ENCODE data around the gene YWHAG. TPM values are rescaled to one million over a fixed set of nuclear protein-coding genes. Genes with fewer than 3 reads are reported as not detected.
"Not testable (repeated sequence)": the region's sequence is repeated elsewhere in the genome, so short reads cannot be mapped to it uniquely, and the experiment has no call there.

Gene YWHAG
- total RNA-seq, 1 experiment from 2014 or later, result 84.6 TPM

DNA sequence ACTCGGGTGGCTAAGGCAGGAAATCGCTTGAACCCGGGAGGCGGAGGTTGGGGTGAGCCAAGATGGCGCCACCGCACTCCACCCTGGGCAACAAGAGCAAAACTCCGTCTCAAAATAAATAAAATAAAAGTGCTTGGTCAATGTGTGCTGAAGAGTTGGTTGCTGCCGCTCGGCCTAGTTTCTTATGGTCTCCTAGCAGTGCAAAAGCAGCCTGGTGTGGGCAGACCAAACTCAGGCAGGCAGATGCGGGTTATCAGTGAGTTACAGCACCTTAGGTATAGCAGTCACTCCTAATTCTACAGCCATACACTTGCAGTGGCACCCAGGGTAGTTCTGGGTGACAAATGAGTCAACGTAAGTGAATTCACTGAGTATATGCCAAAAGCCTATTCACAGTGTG is 33.7 kb downstream of the YWHAG start:
- no peak for DNase-seq (ENCODE audit: low spot score)

DNA sequence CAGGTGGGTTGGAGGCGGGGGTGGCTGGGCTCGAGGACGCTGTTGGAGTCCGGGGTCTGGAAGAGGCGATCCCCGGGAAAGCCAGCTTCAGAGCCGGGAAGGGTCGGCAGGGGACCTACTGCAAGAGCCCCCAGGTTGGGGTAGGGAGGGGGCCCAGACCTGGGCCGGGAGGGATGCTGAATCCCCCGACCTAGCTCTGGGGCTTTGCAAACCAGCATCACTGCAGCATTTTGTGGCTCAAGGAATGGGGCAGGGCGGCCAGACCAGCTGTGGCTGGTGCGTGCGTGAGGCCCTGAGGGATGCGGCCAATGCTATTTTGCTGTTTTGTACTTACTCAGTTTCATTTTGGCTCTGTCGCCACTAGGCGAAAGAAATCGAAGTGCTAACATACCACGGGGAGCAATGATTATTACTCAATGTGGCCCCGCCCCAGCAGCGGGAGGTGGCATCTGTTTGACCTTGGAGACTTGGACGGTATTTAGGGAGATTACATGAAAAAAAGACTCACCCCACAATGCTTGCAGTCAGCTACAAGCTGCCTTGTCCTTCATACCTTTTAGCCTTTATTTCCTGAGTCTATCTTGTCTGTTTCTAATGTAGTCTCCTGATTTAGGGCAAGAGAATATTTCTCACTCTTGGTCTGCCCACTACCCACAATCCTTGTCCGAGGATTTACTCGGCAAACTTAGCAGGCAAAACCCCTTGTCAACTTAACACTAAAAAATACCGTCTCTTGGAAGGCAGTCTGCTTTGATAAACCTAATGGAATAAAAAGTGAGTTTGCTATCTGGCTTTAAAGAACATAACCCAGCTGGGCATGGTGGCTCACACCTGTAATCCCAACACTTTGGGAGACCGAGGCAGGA is 40.1 kb downstream of the YWHAG start:
- peak; percentile 87 for DNase-seq (ENCODE audit: low spot score)

DNA sequence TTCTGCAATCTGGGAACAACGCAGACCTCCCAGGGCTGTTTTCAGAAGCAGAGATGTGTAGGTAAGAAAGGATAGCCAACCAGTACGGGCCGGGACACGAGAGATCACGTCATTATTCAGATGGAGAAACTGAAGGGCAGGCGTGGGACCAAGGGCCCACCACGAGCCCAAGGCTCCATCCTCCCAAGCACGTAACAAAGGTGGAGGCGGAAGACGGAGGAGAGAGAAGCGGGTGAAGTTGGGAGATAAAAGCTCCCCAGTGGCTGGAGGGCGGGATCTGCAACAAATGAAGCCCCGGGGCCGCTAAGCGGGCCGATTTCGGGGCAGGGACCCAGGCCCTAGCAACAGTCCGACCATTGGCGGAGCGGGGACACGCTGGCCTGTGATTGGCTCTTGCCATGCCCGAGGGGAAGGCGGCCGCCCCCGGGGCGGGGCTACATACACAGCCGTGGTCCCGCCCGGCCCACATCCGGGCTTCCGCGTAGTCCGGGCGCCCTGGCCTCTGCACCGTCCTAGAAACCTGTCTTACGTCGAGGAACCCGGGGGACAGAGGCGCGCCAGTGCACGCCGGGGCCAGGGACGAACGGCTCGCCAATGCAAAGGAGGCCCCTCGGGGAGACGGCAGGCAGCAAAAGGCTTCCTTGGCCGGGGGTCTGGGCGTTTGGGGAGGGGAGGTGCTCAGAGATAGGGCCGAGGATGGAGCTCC is 40.9 kb downstream of the YWHAG start:
- DNase-seq (ENCODE audit: low spot score), result peak; percentile 98

DNA sequence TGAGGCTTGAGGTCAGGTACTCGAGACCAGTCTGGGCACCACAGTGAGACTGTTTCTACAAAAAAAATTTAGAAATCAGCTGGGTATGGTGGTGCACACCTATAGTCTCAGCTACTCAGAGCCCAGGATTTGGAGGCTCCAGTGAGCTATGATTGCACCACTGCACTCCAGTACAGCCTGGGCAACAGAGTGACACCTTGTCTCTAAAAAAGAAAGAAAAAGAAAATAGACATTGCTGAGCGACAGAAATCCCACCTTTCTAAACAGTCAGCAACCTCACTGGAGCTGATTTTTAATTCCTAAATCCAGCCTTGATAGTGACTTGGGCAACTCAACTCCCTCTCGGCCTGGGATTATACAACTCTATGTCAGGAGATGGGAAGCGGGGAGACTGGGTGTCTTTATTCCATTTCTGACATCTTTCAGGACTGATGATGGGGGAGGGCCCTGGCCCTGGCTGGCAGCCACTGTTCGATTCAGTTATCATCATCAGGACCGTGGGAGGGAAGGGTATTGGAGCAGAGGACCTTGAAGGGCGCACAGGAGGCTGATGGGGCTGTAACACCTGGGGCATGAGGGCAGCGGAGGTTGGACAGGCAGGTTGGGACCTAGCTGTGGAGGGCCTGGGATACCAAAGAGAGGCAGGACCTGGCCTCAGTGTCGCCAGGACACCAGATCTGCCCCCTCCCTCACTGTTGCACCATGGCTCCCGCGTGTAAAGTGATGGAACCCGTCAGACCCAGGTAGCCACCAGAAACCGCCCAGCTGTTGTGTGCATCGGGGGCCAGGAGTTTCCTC is 41.6 kb downstream of the YWHAG start:
- DNase-seq (ENCODE audit: low spot score), result no peak

DNA sequence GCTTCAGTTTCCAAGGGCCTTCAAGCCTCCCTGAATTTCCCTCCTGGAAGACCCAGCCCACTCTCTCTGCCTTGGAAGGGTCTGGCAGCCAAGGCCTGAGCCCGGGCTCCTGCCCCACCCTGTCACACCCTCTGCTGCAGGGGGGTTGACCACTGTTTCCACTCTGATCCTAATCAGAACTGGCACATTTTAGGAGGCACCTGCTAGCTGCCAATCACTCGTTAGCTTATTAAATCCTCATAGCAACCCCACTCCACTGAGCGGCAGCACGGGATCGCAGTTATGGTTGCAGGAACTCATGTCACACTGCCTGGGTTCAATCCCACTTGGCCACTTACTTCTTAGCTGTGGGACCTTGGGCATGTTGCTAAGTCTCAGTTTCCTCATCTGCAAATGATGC is 43.4 kb downstream of the YWHAG start:
- DNase-seq (ENCODE audit: low spot score), result no peak

DNA sequence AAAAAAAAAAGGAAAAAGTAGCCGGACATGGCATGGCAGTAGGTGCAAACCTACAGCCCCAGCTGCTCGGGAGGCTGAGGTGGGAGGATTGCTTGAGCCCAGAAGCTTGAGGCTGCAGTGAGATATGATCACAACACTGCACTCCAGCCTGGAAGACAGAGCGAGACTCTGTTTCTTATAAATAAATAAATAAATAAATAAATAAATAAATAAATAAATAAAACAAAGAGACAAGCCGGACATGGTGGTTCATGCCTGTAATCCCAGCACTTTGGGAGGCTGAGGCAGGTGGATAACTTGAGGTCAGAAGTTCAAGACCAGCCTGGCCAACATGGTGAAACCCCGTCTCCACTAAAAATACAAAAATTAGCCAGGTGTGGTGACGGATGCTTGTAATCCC is 44.1 kb downstream of the YWHAG start:
- not testable (repeated sequence) for DNase-seq (ENCODE audit: low spot score)

DNA sequence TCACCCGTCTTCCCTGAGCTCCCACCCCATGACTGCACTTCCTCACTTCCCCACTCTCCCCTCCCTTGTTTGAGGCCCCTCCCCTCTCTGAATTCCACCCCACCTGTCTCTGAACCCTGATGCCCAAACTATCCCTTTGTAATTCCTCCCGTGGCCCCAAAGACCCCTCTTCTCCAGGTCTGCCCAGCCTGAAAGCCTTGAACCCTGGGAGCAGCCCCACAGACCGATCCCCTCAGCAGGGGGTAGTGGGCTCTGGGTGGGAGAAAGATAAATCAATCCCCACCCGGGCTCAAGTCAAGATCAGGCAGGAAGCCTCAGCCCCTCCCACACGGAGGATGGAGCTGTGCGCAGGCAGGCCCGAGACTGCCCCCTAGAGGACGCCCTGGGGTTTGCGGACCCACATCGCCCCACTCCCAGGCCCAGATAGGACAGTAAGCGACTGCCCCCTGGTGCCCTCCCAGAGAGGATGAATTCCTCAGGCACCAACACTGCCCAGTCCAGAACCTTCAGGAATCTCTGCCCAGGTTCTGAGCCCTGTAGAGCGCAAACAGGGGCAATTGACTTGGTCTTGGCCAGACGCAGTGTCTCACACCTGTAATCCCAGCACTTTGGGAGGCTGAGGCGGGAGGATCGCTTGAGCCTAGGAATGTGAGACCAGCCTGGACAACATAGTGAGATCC is 44.6 kb downstream of the YWHAG start:
- DNase-seq (ENCODE audit: low spot score), result peak; percentile 99

DNA sequence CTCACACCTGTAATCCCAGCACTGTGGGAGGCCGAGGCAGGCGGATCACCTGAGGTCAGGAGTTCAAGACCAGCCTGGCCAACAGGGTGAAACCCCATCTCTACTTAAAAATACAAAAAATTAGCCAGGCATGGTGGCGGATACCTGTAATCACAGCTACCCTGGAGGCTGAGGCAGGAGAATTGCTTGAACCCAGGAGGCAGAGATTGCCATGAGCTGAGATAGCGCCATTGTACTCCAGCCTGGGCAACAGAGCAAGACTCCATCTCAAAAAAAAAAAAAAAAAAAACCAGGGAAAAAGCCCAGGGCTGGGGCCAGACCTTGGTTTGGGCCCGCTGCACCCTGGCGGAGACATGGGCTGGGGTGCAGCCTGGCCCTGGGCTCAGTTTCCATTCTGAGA is 47.0 kb downstream of the YWHAG start:
- not testable (repeated sequence) for DNase-seq (ENCODE audit: low spot score)

DNA sequence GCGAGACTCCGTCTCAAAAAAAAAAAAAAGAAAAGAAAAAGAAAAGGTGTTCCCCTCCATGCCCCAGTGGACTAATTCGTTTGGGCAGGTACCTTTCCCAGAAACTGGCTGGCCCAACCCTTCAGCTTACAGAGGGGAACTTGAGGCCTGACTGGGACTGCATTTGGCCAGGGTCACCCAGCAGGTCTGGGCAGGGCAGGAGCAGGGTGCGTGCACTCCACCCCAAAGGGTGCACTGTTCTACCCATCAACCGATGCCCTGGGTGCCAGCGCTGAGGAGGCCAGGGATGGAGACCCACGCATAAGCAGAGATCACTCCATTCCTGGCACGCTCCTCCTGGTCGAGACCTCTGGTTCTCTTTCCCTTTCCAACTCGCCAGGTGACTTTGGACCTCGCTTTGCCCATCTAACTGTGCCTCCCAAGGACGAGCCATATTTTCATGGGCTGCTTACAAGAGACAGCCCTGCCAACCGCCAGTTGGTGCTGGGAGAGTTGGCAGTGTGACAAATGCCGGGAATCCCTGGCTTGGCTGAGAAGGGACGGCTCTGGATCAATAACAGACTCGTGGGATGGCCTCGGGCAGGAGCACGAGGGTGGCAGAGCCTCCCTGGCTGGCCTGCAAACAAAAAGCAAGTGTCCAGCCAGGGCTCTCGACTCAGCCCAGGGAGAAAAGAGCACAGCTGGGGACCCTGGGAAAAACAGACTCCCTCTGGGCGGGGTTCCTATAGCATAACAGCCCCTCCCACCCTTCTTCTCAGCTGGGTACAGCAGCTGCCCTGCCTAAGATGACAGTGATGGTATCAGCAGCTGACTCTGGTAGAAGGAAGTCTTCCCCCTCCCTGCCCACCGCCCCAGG is 48.5 kb downstream of the YWHAG start:
- DNase-seq (ENCODE audit: low spot score), result peak; percentile 56

DNA sequence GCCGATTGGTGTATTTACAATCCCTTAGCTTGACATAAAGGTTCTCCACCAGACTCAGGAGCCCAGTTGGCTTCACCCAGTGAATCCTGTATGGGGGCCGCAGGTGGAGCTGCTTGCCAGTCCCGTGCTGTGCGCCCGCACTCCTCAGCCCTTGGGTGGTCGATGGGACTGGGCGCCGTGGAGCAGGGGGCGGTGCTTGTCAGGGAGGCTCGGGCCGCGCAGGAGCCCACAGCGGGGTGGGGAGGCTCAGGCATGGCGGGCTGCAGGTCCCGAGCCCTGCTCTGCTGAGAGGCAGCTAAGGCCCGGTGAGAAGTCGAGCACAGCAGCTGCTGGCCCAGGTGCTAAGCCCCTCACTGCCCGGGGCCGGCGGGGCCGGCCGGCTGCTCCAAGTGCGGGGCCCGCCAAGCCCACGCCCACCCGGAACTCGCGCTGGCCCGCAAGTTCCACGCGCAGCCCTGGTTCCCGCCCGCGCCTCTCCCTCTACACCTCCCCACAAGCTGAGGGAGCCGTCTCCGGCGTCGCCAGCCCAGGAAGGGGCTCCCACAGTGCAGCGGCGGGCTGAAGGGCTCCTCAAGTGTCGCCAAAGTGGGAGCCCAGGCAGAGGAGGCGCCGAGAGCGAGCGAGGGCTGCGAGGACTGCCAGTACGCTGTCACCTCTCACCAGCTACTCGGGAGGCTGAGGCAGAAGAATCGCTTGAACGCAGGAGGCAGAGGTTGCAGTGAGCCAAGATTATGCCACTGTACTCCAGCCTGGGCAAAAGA is 49.3 kb downstream of the YWHAG start:
- DNase-seq (ENCODE audit: low spot score), result not testable (repeated sequence)

DNA sequence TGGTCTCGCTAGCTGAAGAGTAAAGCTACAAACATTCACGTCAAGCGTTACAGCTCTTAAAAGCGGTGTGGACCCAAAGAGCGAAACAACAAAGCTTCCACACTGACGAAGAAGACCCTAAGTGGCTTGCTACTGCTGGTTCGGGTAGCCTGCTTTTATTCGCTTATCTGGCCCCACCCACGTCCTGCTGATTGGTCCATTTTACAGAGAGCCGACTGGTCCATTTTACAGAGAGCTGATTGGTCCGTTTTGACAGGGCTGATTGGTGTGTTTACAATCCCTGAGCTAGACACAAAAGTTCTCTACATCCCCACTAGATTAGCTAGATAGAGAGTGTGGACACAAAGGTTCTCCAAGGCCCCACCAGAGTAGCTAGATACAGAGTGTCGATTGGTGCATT is 49.9 kb downstream of the YWHAG start:
- not testable (repeated sequence) for DNase-seq (ENCODE audit: low spot score)

DNA sequence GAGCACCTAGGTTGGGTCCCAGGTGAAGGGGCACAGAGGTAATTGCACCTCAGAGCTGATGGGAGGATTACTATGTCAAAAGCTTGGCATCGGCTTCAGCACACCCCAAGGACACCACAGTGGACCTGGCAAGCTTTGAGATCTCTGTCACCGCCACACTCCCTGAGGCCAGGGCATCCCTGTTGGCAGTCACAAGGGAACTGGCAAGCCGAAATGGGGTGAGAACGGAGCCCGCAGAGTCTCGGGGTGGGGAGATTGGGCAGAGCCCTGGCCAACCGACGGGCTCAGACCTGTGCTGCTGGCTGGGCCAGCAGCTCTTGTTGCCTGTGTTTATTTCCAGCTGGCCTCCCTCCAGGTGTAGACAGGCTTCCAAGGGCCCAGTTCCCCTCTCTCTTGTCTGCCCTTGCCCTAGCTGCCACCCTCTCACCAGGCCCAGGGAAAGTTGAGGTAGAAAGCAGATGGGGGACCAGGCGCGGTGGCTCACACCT is 53.9 kb downstream of the YWHAG start:
- DNase-seq (ENCODE audit: low spot score), result no peak

DNA sequence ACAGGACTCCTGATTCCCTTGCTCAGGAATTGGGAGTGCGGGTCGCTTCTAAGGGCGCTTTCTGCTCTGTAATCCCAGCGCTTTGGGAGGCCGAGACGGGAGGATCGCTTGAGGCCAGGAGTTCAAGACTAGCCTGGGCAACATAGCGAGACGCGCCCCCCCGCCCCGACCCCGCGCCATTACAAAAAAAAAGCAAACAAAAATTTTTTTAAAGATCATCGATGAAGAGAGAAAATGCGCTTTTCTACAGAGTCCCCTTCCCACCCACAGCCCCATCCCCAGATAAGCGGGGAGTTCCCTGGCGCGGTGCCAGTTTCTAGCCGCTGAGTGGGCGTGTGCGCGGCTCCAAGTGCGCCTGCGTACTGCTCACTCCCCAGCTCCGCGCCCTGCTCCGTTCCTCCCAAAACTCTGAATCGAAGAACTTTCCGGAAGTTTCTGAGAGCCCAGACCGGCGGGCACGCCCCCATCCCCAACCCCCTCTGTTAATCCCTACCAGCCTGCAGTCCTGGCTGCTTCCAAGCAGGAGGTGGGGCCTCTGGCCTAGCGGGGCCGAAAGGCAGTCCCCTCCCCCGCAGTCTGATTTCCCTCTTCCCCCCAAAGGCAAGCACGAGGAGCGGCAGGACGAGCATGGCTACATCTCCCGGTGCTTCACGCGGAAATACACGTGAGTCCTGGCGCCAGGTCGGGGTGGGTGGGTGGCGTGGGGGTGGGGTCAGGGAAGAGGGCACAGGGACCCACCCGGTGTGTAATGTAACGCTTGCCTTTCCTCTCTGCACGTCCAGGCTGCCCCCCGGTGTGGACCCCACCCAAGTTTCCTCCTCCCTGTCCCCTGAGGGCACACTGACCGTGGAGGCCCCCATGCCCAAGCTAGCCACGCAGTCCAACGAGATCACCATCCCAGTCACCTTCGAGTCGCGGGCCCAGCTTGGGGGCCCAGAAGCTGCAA is 55.3 kb downstream of the YWHAG start:
- DNase-seq (ENCODE audit: low spot score), result peak; percentile 88

DNA sequence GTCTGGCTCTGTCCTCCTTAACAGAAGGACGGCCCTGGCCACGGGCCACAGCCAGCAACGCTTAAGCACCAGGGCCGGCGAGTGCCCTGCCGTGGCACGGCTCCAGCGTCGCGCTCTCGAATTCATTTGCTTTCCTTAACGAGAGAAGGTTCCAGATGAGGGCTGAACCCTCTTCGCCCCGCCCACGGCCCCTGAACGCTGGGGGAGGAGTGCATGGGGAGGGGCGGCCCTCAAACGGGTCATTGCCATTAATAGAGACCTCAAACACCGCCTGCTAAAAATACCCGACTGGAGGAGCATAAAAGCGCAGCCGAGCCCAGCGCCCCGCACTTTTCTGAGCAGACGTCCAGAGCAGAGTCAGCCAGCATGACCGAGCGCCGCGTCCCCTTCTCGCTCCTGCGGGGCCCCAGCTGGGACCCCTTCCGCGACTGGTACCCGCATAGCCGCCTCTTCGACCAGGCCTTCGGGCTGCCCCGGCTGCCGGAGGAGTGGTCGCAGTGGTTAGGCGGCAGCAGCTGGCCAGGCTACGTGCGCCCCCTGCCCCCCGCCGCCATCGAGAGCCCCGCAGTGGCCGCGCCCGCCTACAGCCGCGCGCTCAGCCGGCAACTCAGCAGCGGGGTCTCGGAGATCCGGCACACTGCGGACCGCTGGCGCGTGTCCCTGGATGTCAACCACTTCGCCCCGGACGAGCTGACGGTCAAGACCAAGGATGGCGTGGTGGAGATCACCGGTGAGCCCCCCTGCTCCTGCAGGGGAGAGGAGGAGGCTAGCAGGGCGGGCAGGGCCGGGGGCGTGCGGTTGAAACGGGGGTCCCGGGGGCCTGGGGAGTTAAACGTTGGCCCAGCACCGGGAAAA is 56.2 kb downstream of the YWHAG start, which contains the start of gene HSPB1:
HSPB1 (plus strand) TSS at position 327 of the 855 bp plus-strand sequence; CDS start at position 367, 40 bp downstream.
- DNase-seq (ENCODE audit: low spot score), result peak; percentile 97

DNA sequence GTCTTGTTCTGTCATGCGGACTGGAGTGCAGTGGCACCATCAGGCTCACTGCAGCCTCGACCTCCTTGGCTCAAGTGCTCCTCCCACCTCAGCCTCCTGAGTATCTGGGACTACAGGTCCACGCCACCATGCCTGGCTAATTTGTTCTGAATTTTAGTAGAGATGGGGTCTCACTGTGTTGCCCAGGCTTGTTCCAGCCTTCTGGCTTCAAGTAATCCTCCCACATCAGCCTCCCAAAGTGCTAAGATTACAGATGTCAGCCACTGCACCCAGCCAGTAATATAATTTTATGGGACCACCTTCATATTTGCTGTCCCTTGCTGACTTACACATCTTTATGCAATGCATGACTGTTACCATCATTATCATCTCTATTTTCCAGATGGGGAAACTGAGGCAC is 57.8 kb downstream of the YWHAG start:
- DNase-seq (ENCODE audit: low spot score), result no peak

DNA sequence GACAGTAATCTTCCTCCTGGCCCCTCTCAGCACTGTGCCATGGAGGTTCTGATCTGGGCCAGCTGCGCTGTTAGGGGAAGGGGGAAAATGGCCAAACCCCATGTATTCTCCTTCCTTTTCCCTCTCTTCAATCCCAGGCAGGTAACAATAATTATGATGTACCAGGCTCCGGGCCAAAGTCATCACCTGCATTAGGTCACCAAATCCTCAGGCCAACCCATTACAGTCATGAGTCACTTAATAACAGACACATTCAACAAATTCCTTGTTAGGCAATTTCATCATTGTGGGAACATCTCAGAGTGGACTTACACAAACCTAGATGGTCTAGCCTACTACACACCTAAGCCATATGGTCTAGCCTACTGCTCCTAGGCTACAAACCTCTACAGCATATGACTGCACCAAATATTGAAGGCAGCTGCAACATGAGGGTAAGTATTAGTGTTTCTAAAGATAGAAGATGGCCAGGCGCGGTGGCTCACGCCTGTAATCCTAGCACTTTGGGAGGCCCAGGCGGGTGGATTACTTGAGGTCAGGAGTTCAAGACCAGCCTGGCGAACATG is 58.5 kb downstream of the YWHAG start:
- peak; percentile 85 for DNase-seq (ENCODE audit: low spot score)
